Measurements from ENCODE around the gene CHN1.

The CHN1 gene, protein sequence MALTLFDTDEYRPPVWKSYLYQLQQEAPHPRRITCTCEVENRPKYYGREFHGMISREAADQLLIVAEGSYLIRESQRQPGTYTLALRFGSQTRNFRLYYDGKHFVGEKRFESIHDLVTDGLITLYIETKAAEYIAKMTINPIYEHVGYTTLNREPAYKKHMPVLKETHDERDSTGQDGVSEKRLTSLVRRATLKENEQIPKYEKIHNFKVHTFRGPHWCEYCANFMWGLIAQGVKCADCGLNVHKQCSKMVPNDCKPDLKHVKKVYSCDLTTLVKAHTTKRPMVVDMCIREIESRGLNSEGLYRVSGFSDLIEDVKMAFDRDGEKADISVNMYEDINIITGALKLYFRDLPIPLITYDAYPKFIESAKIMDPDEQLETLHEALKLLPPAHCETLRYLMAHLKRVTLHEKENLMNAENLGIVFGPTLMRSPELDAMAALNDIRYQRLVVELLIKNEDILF

DNA sequence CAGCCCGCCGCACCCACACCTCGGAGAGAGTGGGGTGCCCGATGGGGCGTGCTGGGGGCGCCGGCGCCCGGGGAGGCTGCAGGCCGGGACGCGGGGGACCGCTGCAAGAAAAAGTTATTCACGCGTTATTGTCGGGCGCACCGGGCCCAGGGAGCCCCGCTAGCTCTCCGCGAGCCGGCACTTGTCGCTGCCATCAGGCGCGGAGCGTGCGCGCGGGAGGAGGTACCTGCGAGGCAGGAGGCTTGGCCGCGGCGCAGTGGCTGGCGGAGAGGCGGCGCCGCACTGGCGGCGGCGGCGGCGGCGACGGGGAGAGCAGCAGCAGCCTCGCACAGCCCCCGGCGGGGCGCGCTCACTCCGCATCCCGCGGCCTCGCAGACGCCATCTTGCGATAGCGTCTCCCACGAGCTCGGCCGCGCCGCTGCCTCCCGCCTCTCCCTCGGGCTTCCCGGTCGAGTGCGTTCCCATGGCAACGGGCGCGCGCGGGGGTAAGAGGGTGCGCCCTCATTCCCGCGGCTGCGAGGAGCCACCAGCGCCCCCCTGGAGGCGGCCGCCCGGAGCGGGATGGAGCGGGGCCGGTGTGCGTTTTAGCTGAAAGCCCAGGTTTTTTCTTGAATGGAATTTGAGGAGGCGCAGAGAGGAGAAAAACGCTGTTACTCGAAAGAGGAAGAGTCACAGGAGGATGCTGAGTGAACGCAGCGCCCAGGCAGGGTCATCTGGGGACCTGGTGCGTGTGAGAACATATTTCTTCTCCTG lies at the start of gene CHN1:
Gene CHN1 (minus strand): TSS at position 402 of the 753 bp plus-strand sequence. CDS start 469 bp downstream, outside the sequence.
- DNase-seq (ENCODE audit: low spot score) = peak; percentile 69

DNA sequence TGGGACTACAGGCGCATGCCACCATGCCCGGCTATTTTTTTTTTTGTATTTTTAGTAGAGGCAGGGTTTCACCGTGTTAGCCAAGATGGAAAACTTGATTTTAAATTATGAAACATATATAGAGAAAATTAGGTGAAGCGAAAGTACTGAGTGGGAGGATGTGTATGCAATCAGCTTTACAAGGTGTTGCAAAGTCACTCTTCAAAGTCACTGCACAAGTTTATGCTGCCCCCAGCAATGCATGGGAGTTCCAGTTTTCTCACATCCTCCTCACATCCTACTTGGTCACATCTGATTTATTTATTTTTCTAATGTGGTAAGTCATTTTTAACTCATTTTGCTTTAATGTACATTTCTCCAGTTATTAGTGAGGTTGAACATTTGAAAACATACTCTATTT lies 49.2 kb upstream of the CHN1 start:
- DNase-seq (ENCODE audit: low spot score) = no peak

DNA sequence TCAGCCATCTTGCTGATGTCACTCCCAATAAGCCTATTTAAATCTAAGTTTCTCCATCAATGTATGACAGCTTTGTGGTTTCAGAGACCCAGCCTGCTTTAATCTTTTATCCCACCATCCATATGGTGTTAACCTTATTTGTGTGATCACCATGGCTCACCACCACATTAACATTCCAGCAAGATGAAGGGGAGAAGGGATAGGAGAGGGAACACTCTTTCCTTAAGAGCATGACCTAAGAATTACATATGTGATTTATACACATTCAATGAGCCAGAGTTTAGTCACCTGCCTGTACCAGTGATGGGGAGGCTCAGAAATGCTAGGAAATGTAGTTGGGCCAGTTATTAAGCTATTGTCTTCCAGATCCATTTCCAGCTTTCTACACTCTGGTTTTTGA lies 44.5 kb upstream of the CHN1 start:
- DNase-seq (ENCODE audit: low spot score) = no peak

DNA sequence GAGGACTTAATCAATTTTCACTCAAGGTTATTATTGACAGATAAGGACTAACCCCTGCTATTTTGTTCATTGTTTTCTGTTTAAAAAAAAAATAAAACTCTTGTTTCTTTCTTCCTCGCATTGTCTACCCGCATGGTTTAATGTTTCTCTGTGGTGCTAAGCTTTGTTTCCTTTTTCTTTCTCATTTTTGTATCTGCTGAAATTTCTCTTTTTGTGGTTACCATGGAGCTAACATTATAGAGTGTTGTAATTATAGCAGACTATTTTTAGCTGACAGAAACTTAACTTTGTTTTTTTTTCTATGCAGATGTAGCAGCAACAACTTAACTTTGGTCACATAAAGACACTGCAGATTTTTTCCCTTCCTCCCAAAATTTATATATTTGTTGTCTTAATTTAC lies 43.1 kb upstream of the CHN1 start:
- no peak for DNase-seq (ENCODE audit: low spot score)

DNA sequence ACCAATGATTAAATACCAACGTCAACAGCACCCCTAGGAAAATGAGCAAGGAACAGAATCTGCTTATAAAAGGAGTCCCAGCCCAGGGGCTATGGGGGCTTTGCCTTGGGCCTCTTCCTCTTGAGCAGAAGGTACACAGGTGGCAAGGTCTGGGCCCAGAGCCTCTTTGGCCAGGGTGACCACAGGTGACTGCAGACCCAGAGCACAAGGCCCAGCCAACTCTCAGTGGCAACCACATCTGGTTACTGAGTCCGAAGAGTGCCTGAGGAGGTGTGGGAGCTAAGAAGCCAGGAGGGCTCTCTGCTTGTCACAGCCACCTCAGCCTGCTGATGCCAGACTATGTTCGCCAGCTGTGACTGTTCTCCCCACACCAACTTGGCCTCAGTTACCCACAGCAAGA lies 34.3 kb upstream of the CHN1 start:
- DNase-seq (ENCODE audit: low spot score) = no peak

DNA sequence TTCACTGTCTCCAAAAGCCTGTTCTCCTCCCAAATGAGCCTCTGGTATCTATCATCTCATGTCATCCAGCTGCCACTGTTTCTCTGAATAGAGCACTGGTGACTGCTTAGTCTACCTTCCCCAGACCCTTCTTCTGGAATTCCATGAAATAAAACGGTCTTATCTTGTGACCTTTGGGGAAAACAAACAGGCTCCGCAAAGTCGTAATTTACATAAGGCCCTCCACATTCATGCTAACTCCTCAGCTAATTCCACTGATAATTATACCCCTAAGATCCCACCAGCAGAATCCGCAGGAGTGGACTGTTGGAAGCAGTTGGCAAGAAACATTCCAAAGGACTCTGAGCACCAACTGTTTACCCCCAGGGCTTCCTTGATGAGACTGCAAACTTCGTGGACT lies 33.9 kb upstream of the CHN1 start:
- DNase-seq (ENCODE audit: low spot score) = no peak

DNA sequence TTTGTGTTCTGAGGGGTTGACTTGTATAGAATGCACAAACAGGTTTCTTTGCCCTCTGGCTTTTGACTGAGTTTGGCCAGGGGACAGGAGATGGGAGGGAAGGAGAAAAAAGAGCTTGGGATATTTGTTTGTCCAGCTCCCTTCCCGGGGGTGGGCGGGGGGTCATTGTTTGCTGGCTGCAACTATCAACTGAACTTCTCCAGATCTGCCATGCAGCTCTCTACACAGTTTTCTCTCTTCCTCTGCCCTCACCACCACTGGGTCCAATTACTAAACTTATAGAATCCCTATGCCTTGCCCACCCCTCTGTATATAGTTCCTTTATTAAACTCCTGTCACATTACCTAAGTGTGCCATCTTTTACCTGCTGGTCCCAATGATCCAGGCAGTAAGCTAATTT lies 32.8 kb upstream of the CHN1 start:
- no peak for DNase-seq (ENCODE audit: low spot score)

DNA sequence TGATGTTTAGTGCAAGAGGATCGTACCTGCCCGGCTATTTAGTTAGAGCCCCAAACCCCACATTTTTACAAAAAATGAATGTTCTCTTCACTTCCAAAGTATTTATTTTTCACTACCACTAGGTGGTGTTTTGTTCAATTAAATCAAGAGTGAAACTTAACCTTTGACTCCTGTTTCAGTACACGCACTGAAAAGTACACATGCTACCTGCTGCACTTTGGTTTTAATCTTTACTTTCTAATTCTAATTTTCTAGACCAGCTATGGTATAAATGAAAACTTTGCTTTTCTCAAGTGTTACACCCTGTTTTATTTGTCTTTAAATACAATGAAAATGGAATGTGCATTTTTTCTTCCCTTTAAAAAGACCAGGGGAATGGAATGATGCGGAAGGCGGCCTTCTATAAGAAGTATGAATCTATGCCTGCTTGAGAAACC lies 31.4 kb upstream of the CHN1 start:
- DNase-seq (ENCODE audit: low spot score) = peak; percentile 21

DNA sequence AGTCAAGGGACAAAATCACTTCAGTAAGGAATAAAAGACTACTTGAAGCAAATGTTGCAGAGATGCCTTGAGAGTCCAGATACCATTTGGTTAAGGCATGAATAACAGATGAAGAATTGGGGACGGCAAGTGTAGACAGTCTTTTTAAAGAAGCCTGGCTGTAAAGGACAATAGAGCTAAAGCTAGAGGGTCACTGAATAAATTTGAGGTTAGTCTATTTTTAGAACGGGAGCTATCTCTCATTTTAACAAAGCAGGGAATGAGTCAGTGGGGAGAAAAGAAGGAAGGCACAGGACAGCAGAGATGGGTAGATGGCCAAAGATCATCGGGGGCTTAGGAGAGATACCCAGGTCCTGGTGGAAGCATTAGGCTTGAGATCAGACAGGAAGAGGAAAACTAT lies 30.6 kb upstream of the CHN1 start:
- DNase-seq (ENCODE audit: low spot score) = no peak

DNA sequence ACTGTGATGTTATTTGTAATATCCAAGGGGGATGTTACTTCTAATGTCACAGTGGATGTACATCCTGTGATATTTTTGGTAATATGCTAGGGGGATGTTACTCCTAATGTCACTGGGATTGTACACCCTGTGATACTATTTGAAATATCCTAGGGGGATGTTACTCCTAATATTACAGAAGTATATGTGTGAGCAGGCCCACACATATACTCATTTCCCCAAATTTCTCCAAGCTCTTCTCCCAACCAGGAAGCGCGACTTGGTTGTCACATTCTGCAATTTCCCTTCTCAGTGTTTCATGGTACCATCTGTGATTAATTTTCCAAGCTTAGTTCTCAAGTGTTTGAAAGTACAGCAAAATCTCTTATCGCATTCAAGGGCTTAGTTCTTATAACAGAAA lies 29.5 kb upstream of the CHN1 start:
- DNase-seq (ENCODE audit: low spot score) = no peak

DNA sequence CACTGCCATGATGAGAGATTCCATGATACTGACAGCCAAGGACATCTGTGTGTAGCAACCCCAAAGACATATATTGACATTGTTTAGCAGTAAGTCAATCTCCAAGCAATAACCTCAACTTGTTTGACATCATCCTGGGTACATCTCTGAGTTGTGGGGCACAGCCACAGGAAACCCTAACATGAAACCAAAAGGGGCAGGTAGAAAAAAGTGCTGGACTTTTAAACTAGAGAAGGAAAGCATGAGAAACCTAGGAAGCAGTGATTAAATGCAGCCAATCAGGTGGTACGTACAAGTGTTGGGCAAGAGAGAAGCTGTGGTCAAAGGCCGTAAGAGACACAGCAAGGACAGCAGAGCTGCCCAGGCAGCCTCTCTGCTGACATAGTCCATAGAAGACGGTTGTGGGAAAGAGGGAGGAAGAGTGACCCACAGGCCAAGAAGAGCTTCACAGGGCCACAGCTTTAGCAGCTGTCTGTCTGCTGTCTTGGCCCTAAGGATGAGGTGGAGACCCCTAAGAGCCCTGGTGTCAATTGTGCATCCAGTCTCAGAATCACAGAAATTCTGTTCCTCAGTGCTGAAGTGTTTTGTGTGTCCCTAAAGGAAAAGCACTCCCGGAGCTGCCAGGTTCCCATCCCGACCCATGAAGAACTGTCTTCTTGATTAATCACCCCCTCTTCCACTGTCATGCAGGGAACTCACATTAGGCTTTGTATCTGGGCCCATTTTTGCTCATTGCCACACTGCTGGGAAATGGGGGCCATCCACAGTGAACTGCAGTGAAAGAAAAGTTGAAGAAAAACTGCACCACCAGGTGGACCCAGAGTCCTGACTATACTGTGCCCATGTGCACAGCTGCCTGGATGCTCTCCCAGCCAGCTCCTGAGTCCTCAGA lies 25.4 kb upstream of the CHN1 start:
- no peak for DNase-seq (ENCODE audit: low spot score)

DNA sequence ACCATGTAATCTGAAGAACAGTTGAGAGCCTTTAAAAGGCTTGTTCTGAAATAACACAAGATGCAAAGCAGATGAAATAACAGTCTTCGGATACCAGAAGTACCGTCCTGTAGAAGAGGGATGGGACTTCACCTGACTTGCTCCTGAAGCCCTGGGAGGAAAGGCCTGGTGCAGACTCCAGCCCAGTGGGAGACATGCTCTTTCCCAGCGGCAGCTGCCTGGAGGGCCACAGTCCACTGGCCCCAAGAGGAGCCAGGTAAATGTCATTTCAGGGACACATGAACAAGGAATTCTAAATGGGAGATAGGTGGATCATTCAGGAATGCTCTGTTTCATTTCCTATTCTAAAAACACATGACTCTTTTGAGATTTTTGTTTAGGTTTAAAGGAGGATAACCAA lies 22.6 kb upstream of the CHN1 start:
- no peak for DNase-seq (ENCODE audit: low spot score)

DNA sequence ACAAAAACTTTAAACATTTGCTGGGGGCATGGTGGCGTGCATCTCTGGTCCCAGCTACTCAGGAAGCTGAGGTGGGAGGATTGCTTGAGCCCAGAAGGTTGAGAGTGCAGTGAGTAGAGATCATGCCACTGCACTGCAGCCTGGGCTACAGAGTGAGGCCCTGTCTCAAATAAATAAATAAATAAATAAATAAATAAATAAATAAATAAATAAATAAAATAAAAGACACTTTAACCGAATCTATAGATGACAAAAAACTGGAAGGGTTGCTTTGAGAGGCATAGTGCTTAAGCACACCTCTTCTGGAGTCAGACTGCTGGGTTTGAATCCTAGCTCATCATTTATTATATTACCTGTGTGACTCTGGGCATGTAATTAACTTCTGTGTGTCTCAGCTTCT lies 21.2 kb upstream of the CHN1 start:
- no peak for DNase-seq (ENCODE audit: low spot score)

DNA sequence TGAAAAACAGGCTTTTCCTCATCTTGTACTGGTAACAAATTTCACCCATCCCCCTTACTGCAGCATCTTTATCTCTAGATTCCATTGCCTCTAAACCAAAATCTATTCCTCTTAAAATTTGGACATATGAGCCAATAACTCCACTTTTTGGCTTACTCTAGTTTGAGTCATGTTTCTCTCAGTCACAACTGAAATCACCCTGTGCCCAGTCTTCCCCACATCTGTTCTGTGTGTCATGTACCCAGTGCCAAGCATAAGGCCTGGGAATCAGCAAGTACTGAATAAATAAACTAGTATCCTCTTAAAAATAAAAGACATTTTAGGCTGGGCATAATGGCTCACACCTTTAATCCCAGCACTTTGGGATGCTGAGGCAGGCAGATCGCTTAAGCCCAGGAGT lies 20.8 kb upstream of the CHN1 start:
- no peak for DNase-seq (ENCODE audit: low spot score)

DNA sequence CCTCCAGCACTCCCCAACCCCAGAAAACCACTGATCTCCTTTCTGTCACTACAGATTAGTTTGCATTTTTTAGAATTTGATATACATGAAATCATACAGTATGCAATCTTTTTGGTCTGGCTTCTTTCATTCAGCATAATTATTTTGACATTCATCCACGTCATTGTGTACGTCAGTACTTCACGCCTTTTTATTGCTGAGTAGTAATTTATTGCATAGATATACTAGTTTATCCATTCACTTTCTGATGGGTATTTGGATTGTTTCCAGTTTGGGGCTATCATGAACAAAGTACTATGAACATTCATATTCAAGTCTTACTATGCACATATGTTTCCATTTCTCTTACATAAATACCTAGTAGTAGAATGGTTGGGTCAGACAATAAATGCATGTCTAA lies 20.1 kb upstream of the CHN1 start:
- DNase-seq (ENCODE audit: low spot score) = no peak

DNA sequence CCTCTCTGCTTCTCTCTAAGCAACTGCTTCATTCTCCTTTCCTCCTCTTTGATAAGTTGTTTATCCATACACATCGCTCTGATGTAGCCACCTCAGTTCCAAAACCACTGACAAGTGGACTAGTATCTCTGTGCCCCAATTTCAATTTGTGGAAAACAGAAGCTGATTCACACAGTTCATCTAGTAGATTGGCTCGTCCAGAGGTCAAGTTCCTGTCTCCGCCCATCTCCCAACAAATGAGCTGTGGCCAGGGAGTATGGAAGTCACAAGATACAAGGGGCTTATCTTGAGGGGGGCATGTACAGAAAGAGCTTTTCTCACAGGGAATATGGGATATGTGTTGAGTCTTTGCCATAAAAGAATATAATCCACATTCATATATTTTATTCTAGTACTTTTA lies 17.7 kb upstream of the CHN1 start:
- DNase-seq (ENCODE audit: low spot score) = no peak

DNA sequence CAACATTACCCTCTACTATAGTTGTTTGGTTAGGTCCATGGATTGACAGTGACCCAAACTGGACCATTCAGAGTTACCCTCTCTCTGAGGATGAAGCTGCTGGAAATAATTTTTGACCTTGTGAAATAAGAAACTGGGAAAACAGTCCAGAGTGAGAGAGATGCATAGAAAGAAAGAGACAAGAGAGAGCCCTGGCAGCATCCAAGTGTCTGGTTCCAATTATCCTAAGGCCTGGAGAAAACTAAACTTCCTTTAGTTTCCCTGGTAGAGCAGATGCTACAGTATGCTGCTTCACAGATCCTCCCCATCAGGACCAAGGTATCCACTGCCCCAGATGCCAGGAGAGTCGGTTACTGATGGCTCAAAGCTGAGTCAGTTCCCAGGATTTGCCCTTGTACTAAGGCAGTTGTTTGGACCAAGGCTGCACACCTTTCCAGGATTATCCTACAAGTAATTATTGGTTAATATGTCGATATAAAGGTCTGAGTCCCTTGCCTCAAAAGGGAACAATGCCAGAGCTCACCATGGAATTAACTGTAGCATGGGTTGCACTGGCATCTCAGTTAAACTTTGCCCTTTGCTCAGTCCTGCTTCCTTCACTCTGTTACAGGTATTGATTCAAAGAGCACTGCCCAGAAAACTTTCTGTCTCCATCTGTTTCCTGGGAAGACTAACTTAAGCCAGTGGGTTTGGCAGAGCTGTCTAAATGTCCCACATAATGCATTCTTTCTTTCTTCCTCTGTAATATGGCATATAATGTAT lies 14.6 kb upstream of the CHN1 start:
- no peak for DNase-seq (ENCODE audit: low spot score)

DNA sequence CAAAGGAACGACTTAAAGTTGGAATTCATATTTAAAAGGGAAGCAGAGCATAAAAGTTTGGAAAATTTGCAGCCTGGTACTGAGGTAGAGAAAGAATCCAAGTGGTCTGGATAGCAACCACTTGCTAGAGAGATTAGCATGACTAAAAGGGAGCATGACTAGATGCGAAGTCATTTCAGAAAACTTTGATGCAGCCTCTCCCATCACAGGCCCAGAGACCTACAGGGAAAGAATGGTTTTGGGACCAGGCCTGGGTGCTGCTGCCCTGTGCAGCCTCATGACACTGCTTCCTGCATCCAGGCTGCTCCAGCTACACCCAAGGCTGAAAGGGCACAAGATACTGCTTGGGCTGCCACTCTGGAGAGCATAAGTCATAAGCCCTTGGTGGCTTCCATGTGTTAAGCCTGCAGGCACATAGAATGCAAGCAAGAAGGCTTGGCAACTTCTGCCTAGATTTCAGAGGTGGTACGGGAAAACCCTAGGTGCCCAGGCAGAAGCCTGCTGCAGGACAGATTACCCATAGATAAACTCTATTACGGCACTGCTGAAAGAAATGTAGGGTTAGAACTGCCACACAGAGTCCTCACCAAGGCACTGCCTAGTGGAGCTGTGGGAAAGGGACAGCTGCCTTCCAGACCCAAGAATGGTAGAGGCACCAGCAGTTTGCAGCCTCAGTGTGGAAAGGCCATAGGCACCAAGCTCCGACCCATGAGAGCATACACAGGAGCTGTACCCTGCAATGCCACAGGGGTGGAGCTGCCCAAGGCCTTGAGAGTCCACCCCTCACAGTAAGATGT lies 12.6 kb upstream of the CHN1 start:
- DNase-seq (ENCODE audit: low spot score) = no peak

DNA sequence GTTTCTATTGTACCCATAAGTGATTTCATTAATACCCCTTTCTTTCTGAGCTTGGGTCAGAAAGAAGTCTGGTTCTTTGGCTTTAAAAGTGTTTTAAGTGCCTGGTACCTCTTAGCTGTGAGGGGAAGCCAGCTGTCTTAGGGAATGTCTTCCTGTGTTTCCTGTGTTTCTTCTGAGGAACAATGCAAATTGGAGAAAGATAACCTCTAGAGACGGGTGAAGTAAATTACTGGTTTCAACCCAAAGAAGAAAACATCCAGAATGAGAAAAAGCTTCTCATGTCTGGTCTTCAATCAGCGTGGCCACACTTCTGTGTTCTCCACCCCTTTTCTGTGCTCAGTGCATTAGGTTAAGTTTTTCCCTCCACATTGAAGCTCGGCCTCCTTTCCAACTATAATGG lies 10.2 kb upstream of the CHN1 start:
- no peak for DNase-seq (ENCODE audit: low spot score)

DNA sequence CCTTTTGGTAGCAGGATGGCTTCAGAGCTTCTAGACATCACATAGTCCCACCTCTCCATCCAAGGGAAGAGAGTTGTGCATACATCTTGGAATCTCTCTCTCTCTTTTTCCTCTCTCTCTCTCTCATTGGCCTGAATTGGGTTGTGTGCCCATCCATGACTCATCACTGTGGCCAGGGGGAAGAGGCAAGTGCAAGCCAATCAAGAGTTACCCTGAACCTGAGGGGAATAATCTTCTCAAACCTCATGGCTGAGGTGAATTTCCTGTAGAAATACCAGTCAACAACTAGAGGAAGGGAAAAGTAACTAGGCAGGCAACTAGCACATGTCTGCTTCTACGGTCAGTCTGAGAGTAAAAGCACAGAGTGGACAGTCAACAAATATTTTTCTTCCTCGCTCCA lies 7.3 kb upstream of the CHN1 start:
- no peak for DNase-seq (ENCODE audit: low spot score)

DNA sequence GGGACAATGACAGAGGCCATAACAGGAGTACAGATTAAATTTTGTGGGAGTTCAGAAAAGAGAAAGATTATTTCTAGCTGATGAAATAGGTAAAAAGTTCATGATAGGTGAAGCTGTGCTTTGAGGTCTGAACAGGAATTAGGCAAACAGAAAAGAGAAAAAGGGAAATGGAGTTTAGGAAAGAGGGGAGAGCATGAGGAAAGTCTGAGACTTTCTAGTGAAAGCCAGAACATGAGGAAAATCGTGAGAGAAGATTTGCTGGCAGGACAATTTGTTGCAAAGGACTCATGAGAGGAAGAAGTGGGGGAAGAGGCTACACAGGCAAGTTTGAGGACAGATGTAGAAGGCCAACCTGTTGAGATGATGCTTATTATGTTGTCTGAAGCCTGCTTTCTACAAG lies 6.3 kb upstream of the CHN1 start:
- DNase-seq (ENCODE audit: low spot score) = no peak

Measured in germinal center (tissue), 1 donor.